Measurements from ENCODE around the gene WWP2.

The WWP2 gene

DNA sequence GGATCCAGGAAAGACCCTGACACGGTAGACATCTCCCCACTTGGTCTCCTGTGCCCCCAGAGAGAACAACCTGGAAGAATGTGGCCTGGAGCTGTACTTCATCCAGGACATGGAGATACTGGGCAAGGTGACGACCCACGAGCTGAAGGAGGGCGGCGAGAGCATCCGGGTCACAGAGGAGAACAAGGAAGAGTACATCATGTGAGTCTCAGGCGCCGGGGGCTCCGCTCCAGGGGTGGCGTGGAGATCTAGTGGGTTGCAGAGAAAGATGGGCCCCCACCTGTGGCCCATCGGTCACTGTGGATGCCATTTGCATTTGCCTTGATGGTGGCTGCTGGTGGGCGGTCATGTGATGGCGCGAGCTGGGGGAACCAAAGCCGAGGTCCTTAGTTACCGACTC is 174.1 kb downstream of the WWP2 start:
- H3K9me3 ChIP-seq (ENCODE audit: control insufficient read depth, insufficient read depth, low read depth, low read length) = no peaks in the 10 kb centered on the region
- ChIA-PET CTCF (no interaction called here), POLR2A (no interaction called here)
- TF ChIP-seq ZNF114 (tag by site-specific recombination; IDR thresholded peaks at IDR 0.05) (no peak), ZNF214 (tag by site-specific recombination; IDR thresholded peaks at IDR 0.05; ENCODE audit: borderline replicate concordance) (no peak), ZNF555 (tag by site-specific recombination; conservative IDR thresholded peaks at IDR 0.05) (no peak), SCRT1 (tag by site-specific recombination; IDR thresholded peaks at IDR 0.05; ENCODE audit: borderline replicate concordance) (0 out of 2 replicates have a peak, but pooled peaks have one; percentile 11), ZNF132 (tag by site-specific recombination; IDR thresholded peaks at IDR 0.05; ENCODE audit: borderline replicate concordance) (no peak), ZNF792 (tag by site-specific recombination; IDR thresholded peaks at IDR 0.05) (no peak), HIC1 (tag by site-specific recombination; IDR thresholded peaks at IDR 0.05) (no peak), ZNF248 (tag by site-specific recombination; IDR thresholded peaks at IDR 0.05) (no peak), ZNF24 (tag by site-specific recombination; IDR thresholded peaks at IDR 0.05) (no peak), SCRT2 (tag by site-specific recombination; IDR thresholded peaks at IDR 0.05) (0 out of 2 replicates have a peak, but pooled peaks have one; percentile 23)
- TF ChIP-seq, protein P1, sequence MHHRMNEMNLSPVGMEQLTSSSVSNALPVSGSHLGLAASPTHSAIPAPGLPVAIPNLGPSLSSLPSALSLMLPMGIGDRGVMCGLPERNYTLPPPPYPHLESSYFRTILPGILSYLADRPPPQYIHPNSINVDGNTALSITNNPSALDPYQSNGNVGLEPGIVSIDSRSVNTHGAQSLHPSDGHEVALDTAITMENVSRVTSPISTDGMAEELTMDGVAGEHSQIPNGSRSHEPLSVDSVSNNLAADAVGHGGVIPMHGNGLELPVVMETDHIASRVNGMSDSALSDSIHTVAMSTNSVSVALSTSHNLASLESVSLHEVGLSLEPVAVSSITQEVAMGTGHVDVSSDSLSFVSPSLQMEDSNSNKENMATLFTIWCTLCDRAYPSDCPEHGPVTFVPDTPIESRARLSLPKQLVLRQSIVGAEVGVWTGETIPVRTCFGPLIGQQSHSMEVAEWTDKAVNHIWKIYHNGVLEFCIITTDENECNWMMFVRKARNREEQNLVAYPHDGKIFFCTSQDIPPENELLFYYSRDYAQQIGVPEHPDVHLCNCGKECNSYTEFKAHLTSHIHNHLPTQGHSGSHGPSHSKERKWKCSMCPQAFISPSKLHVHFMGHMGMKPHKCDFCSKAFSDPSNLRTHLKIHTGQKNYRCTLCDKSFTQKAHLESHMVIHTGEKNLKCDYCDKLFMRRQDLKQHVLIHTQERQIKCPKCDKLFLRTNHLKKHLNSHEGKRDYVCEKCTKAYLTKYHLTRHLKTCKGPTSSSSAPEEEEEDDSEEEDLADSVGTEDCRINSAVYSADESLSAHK (tag by site-specific recombination; IDR thresholded peaks at IDR 0.05) = no peak
- TF ChIP-seq, protein P2, sequence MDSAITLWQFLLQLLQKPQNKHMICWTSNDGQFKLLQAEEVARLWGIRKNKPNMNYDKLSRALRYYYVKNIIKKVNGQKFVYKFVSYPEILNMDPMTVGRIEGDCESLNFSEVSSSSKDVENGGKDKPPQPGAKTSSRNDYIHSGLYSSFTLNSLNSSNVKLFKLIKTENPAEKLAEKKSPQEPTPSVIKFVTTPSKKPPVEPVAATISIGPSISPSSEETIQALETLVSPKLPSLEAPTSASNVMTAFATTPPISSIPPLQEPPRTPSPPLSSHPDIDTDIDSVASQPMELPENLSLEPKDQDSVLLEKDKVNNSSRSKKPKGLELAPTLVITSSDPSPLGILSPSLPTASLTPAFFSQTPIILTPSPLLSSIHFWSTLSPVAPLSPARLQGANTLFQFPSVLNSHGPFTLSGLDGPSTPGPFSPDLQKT (IDR thresholded peaks at IDR 0.05; ENCODE audit: borderline replicate concordance, low read depth, low read length) = no peak
- no peak overlapping the region for H3K27ac ChIP-seq (ENCODE audit: extremely low read depth, low read depth, low read length)
- no peak overlapping the region for H3K4me3 ChIP-seq (ENCODE audit: low read depth, low read length)
- peaks cover 0 to 84% of the 10 kb centered on the region in 2 experiments; a peak in 1 of 3 replicates for H3K36me3 ChIP-seq (ENCODE audit: control insufficient read depth in 2 of 2, insufficient read depth in 1 of 2, low read length in 2 of 2)
- no peaks in the 10 kb centered on the region for H3K4me1 ChIP-seq (ENCODE audit: control insufficient read depth, insufficient read depth, low read length)

- H3K27ac ChIP-seq (ENCODE audit: extremely low read depth, low read depth, low read length) = no peak overlapping the region
- no peaks in the 10 kb centered on the region for H3K9me3 ChIP-seq (ENCODE audit: control insufficient read depth, insufficient read depth, low read depth, low read length)
- no peak overlapping the region for H3K4me3 ChIP-seq (ENCODE audit: low read depth, low read length)
- TF ChIP-seq ZBTB10 (tag by site-specific recombination; IDR thresholded peaks at IDR 0.05) (no peak), ZFP41 (tag by site-specific recombination; IDR thresholded peaks at IDR 0.05; ENCODE audit: borderline replicate concordance) (no peak), ZNF138 (tag by site-specific recombination; IDR thresholded peaks at IDR 0.05; ENCODE audit: borderline replicate concordance) (no peak), KLF1 (tag by site-specific recombination; IDR thresholded peaks at IDR 0.05) (no peak)
- peaks cover 0 to 81% of the 10 kb centered on the region in 2 experiments; a peak in 1 of 3 replicates for H3K36me3 ChIP-seq (ENCODE audit: control insufficient read depth in 2 of 2, insufficient read depth in 1 of 2, low read length in 2 of 2)
- ChIA-PET CTCF (interaction anchor here (0.7 to 1.4 kb wide), 2 partner anchors 11 to 182 kb away, joined by 3 read pairs; partner anchors contain the start of gene NOB1), POLR2A (no interaction called here)
- H3K4me1 ChIP-seq (ENCODE audit: control insufficient read depth, insufficient read depth, low read length) = no peaks in the 10 kb centered on the region
These were observed 174.6 kb downstream of the WWP2 start for GRCh38 chr16:69936751-69937211.

Data from HEK293 (cell line).